ENCODE results near the gene PSMB4.

DNA sequence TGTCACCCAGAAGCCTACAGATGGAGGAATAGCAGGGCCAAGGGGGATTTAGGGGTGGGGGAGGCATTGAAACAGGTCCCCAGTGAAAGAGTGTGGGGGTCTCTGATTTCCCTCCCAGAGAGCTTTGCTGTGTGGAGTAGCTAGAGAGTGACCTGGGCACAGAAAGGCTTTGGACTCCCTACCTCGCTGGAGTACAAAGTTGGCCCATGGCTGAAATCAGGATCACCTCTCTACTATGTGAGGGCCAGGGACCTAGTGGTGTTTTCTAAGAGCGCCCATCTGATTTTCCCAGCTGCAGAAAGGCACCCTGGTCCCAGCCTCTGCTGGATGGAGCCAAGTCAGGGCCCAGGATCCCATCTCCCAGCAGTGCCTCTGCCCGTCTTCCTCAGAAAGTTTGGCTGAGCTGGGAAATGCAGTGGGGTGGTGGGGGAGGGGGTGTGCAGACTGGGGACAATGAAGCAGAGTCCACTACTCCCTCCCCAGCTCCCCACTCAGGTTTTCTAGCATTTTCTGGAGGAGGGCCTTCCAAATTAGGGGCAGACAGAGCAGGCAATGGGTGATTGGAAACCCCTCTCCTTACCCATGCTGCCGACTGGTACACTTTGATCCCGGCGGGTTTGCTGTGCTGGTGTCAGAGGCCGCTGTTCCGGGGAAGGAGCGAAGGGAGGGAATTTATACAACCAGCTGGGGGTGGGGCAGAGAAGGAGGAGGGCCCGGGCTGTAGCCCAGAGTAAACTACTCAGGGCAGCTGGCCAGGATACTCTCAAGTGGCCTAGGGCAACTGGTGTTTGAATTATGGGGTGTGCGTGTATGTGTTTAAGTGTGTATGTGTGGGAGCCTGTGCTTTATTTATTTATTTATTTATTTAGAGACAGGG lies 27.1 kb upstream of the PSMB4 start, which contains the start of gene SELENBP1:
- TF ChIP-seq, protein P1, sequence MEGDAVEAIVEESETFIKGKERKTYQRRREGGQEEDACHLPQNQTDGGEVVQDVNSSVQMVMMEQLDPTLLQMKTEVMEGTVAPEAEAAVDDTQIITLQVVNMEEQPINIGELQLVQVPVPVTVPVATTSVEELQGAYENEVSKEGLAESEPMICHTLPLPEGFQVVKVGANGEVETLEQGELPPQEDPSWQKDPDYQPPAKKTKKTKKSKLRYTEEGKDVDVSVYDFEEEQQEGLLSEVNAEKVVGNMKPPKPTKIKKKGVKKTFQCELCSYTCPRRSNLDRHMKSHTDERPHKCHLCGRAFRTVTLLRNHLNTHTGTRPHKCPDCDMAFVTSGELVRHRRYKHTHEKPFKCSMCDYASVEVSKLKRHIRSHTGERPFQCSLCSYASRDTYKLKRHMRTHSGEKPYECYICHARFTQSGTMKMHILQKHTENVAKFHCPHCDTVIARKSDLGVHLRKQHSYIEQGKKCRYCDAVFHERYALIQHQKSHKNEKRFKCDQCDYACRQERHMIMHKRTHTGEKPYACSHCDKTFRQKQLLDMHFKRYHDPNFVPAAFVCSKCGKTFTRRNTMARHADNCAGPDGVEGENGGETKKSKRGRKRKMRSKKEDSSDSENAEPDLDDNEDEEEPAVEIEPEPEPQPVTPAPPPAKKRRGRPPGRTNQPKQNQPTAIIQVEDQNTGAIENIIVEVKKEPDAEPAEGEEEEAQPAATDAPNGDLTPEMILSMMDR (IDR thresholded peaks at IDR 0.05; ENCODE audit: low read length) = no peak
- TF ChIP-seq EZH2 (optimal IDR thresholded peaks at IDR 0.05; ENCODE audit: low read depth, low read length) (no peak), EZH2phosphoT487 (IDR thresholded peaks at IDR 0.05; ENCODE audit: low read length) (no peak)
